Effector memory CD8-positive, alpha-beta T cell (primary cell): Measurements from ENCODE around the gene TUBG2.
"Not testable (repeated sequence)": the region's sequence is repeated elsewhere in the genome, so short reads cannot be mapped to it uniquely, and the experiment has no call there.

ENCODE experiments used
- ATAC-seq: fragments of 150-1000 bp; cut with Tn5 transposase; replicated peaks from 2 replicates; pipeline ENCODE4 v1.10.0; 2021; ENCODE audit warnings: mild to moderate bottlenecking, moderate library complexity
- DNase-seq, 3 experiments: peaks; one replicate each; pipeline ENCODE4 v3.0.0; 2021
- H3K27ac Mint-ChIP-seq, 2 donors: one replicate each; pipeline ENCODE4 v1.8.0; 2022; ENCODE audit warnings: mild to moderate bottlenecking in 2 of 2, mixed read lengths in 2 of 2, moderate library complexity in 2 of 2
- H3K27me3 Mint-ChIP-seq, 2 donors: one replicate each; pipeline ENCODE4 v1.8.0; 2022; ENCODE audit warnings: mixed read lengths in 2 of 2
- H3K36me3 Mint-ChIP-seq: one replicate; pipeline ENCODE4 v1.8.0; 2022; ENCODE audit warnings: mild to moderate bottlenecking, moderate library complexity, mixed read lengths; ENCODE audit not compliant: insufficient read depth
- H3K4me1 Mint-ChIP-seq, 2 donors: one replicate each; pipeline ENCODE4 v1.8.0; 2022; ENCODE audit warnings: low read depth in 2 of 2, mixed read lengths in 2 of 2
- H3K4me3 Mint-ChIP-seq, 2 donors: one replicate each; pipeline ENCODE4 v1.8.0; 2022; ENCODE audit warnings: mild to moderate bottlenecking in 2 of 2, mixed read lengths in 2 of 2, moderate library complexity in 2 of 2
- H3K9me3 Mint-ChIP-seq, 2 donors: one replicate each; pipeline ENCODE4 v1.8.0; 2022; ENCODE audit warnings: mixed read lengths in 2 of 2
- total RNA-seq, 9 experiments: gene quantifications; one replicate each; lab custom pipeline; 2026; lab: John Stamatoyannopoulos, UW

TUBG2 gene
- total RNA-seq: 3.9 to 21.2 (median 7.0) reads per million in 9 experiments

DNA sequence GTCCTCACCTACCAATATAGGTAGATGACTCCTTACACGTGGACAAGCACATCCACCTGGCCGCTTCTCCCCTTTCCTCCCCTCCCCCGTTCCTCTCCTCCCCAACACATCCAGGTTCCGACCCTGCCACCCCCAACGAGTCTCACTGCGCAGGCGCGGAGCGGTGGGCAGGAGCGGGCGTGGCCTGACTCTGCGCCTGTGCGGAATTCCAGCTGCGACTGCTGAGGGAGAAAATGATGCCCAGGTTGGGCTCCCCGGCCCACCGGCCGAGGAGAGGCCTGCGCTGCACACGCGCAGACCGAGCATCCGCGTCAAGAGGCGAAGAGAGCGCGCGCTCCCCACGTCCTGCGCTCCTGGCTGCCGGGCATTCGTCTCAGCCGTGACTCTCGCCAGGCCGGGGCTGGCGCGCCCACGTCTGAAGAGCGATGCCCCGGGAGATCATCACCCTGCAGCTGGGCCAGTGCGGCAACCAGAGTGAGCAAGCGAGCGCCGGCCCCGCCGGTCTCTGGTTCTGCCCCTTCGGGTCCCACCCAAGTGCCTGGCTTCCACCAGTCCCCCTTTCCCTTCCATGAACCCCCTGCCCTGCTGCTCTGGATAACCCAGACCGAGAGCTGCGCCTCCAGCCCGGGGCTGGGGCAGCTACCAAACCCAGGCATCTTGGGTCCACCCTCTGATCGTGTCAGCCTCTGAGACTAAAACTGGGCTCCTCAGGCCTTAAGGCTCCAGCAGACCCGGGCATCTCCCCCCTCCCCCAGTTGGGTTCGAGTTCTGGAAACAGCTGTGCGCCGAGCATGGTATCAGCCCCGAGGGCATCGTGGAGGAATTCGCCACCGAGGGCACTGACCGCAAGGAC, at the start of gene TUBG2:
Gene TUBG2, plus strand, starts transcription at position 206 of the 853 bp plus-strand sequence. Its CDS starts 220 bp downstream, at position 426.
- Mint-ChIP-seq H3K27ac (peak within 1 kb of the TSS; percentile 83 to 84), H3K9me3 (no peaks in the 10 kb centered on the region), H3K4me1 (peaks cover 9 to 21% of the 10 kb centered on the region in 2 donors), H3K36me3 (peaks cover 3% of the 10 kb centered on the region), H3K4me3 (peak within 1 kb of the TSS; percentile 90 to 91), H3K27me3 (peaks cover 0 to 10% of the 10 kb centered on the region in 2 donors)
- DNase-seq (peak; percentile 41 to 55 (median 49)), ATAC-seq (peak; percentile 88)

DNA sequence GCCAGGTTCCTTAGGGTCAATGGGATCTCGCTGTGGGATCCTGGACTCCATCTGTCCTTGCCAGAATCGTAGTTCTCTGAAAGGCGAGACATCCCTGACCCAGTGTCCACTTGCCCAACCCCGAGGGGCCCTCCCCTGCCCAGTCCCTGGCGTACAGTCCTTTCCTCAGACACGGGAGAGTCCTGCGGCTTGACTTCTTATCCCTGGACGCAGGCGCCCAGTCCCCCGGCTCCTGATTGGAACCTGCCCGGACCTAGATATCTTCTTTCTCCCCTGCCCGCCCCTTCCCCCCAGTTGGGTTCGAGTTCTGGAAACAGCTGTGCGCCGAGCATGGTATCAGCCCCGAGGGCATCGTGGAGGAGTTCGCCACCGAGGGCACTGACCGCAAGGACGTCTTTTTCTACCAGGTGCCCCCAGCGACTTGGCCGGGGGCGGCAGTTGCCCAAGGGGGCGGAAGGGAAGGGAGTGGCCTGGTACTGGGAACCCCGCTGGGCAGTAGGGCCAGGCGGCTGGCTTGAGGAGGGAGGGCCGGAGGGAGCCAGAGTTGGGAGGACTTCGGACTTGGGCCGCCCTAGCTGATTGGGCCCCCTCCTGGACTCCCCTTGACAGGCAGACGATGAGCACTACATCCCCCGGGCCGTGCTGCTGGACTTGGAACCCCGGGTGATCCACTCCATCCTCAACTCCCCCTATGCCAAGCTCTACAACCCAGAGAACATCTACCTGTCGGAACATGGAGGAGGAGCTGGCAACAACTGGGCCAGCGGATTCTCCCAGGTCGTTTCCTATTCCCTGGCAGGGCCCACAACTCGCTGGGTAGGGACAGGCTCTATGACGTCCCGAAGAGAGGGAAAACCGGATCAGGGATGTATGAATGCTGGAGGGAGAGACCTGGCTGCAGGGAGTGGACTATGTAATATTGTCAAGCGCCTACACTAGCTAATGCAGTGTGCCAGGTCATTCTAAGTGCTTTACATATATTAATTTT, 49.0 kb upstream of the TUBG2 start:
- not testable (repeated sequence) for ATAC-seq, H3K27me3 Mint-ChIP-seq, H3K9me3 Mint-ChIP-seq
- Mint-ChIP-seq H3K27ac (peak overlapping the region; percentile 97), H3K36me3 (peaks cover 45% of the 10 kb centered on the region), H3K4me1 (peaks cover 24 to 35% of the 10 kb centered on the region in 2 donors), H3K4me3 (peak overlapping the region; percentile 98 to 99)
- DNase-seq: peak in 1 of 3 experiments; percentile 2

DNA sequence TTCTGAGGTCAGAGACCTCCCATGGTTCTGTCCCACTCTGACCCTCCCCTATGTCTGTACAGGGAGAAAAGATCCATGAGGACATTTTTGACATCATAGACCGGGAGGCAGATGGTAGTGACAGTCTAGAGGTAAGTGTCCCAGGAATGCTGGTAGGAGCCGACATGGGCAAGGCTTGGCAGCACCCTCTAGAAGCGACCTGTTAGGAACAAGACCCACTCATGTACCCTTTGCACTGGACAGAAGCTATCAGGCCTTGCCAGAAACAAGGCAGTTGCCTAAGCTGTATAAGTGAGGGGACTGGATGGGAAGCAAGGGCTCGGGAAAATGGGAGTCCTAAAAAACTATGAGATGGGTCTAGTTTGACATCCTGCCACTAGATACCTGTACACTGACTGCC, 47.1 kb upstream of the TUBG2 start:
- Mint-ChIP-seq H3K4me3 (no peak overlapping the region), H3K36me3 (peaks cover 33% of the 10 kb centered on the region), H3K4me1 (peaks cover 9 to 16% of the 10 kb centered on the region in 2 donors), H3K27me3 (no peaks in the 10 kb centered on the region), H3K9me3 (no peaks in the 10 kb centered on the region), H3K27ac (no peak overlapping the region)
- DNase-seq: no peak
- no peak for ATAC-seq

DNA sequence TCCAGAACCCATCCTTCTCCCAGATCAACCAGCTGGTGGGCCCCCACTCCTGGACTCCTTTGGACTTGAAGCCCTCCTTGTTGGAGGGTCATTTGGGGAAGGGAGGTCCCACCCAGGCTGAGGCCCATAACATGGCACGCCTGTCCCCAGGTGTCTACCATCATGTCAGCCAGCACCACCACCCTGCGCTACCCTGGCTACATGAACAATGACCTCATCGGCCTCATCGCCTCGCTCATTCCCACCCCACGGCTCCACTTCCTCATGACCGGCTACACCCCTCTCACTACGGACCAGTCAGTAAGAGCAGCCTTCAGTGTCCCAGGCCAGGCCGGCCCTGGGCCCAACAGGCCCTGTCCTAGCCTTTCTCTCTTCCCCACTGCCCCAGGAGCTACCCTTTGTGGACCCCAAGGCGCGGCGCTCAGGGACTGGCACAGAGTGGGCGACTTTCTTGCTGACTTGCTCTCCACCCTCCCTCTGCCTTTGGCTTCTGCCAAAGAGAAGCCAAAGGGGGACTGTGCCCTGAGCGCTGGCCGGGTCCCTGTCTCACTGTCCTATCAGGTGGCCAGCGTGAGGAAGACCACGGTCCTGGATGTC, 45.3 kb upstream of the TUBG2 start:
- Mint-ChIP-seq H3K27me3 (no peaks in the 10 kb centered on the region), H3K36me3 (peaks cover 28% of the 10 kb centered on the region)
- ATAC-seq: no peak

DNA sequence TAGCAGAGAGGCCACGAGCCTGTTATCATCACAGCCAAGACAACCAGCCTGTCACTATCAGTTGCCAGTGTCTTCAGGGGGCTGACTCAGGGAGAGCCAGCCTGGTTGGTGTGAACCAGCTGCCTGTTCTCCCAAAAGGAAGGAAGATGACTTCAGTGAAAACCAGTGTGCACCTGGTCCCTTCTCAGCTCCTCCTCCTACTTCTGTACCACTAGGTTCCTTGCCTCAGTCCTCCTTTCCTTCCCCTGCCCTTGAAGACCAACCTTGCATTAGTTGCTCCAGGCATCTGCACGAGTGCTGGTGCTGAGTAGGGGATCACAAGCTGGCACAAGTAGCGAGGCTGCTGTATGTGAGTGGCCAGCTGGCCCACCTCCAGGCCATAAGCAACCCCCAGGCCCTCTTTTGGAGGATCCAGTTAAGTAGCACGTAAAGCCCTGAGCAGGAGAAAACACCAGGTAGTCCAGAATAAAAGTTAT, 41.1 kb upstream of the TUBG2 start:
- Mint-ChIP-seq H3K36me3 (peaks cover 12% of the 10 kb centered on the region), H3K27me3 (no peaks in the 10 kb centered on the region), H3K27ac (no peak overlapping the region), H3K4me3 (no peak overlapping the region), H3K4me1 (peaks cover 0 to 5% of the 10 kb centered on the region in 2 donors), H3K9me3 (no peaks in the 10 kb centered on the region)
- ATAC-seq: no peak
- DNase-seq: no peak

More for the DNA sequence above, 45.3 kb upstream of the TUBG2 start:
- Mint-ChIP-seq H3K27ac (no peak overlapping the region), H3K4me3 (no peak overlapping the region), H3K4me1 (peaks cover 6 to 7% of the 10 kb centered on the region in 2 donors), H3K9me3 (no peaks in the 10 kb centered on the region)
- no peak for DNase-seq

DNA sequence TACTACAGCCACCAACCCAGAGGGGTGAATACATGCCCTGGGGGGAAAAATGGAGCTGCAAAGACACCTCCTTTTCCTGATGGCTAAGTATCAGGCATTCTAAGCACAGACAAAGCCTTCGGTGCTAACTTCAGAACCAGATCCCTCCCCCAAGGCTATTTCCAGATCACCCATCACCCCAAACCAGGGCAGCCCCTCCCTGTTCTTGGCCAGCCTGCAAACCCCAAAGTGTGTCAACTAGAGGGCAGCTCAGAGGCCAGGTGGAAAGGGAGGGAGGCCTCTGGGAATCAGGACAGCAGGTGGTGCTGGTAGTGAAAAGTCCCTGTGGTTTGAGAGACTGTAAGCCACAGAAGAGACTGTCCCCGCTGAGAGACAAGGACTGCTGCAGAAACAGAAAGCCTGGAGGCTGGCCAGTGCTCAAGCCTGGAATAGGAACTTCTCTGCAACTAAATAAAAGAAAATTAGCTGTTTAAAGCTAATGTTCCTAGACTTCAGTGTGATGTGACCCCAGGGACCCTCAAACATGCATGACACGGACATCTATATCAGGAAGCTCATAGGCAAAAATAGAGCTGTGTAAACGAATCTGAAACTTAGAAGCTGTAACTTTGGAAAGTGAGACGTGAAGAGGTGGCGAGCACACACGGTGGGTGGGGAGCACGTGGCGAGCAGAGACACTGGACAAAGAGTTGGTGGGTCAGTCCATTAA, 40.5 kb upstream of the TUBG2 start:
- ATAC-seq (peak; percentile 26), DNase-seq (no peak)
- H3K27me3 Mint-ChIP-seq: no peaks in the 10 kb centered on the region
- H3K9me3 Mint-ChIP-seq: no peaks in the 10 kb centered on the region
- H3K4me3 Mint-ChIP-seq: no peak overlapping the region
- H3K27ac Mint-ChIP-seq: no peak overlapping the region
- peaks cover 9% of the 10 kb centered on the region for H3K36me3 Mint-ChIP-seq
- peaks cover 0 to 5% of the 10 kb centered on the region in 2 donors for H3K4me1 Mint-ChIP-seq

DNA sequence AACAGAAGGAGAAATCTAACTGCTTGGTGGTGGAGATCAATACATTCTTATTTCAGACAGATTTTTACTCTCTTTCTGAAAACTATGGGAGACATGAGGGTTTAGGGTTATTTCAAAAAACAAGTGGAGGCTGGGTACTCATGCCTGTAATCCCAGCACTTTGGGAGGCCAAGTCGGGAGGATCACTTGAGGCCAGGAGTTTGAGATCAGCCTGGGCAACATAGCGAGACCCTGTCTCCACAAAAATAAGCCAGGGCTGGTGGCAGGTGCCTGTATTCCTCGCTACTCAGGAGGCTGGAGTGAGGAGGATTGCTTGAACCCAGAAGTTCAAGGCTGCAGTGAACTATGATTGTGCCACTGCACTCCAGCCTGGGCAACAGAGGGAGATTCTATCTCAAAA, 37.1 kb upstream of the TUBG2 start:
- H3K4me3 Mint-ChIP-seq, H3K36me3 Mint-ChIP-seq, H3K9me3 Mint-ChIP-seq, H3K27me3 Mint-ChIP-seq, DNase-seq, ATAC-seq, H3K4me1 Mint-ChIP-seq: not testable (repeated sequence)
- H3K27ac Mint-ChIP-seq: peak overlapping the region in 1 of 2 donors; percentile 4

DNA sequence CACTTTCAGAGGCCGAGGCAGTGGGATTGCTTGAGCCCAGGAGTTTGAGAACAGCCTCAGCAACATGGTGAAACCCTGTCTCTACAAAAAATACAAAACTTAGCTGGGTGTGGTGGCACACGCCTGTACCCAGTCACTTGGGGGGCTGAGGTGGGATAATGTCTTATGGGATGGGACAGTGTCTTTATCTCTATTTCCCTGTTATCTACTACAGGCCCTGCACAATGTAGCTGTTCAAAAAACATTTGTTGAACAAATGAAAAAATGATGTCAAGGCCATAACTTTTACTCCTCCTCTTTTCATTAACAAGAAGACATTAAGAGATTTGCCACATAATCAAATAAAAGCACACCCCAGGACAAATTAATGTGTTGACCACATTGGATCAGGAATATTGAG, 35.8 kb upstream of the TUBG2 start:
- no peaks in the 10 kb centered on the region for H3K27me3 Mint-ChIP-seq
- no peak overlapping the region for H3K27ac Mint-ChIP-seq
- H3K4me1 Mint-ChIP-seq: peaks cover 0 to 2% of the 10 kb centered on the region in 2 donors
- H3K4me3 Mint-ChIP-seq: no peak overlapping the region
- ATAC-seq (no peak), DNase-seq (no peak)
- H3K36me3 Mint-ChIP-seq: no peaks in the 10 kb centered on the region
- H3K9me3 Mint-ChIP-seq: no peaks in the 10 kb centered on the region

DNA sequence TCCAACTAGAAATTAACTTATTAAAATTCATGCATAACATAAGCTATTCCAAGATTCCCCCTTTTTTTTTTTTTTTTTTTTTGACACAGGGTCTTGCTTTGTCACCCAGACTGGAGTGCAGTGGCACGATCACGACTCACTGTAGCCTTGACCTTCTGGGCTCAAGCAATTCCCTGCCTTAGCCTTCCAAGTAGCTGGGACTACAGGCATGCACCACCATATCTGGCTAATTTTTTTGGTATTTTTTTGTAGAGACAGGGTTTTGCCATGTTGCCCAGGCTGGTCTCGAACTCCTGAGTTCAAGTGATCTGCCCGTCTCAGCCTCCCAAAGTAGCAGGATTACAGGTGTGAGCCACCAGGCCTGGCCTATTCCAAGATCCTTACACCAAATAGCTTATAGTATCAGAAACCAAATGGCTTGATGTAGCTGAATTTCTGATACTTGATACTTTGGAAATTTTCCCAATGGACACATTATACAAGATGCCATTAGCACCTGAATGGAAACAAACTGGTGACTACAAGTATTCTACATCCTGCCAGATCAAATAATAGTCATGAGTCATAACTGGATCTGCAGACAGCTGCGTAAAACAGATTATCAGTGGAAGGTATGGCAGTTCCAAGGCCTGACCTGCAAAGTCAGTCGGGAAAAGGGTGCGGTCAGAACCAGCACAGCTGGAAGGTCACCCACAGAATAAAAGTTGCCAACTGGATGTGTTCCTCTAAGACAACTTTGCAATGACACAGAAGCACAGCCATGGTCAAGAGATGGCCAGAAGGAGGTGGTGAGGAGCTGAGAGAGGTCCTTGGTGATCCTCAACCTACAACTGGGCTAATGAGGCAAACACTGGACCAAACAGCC, 35.1 kb upstream of the TUBG2 start:
- no peak overlapping the region for H3K27ac Mint-ChIP-seq
- ATAC-seq: no peak
- no peaks in the 10 kb centered on the region for H3K36me3 Mint-ChIP-seq
- H3K27me3 Mint-ChIP-seq: no peaks in the 10 kb centered on the region
- H3K9me3 Mint-ChIP-seq: no peaks in the 10 kb centered on the region
- H3K4me3 Mint-ChIP-seq: no peak overlapping the region
- H3K4me1 Mint-ChIP-seq: no peaks in the 10 kb centered on the region
- DNase-seq: no peak

DNA sequence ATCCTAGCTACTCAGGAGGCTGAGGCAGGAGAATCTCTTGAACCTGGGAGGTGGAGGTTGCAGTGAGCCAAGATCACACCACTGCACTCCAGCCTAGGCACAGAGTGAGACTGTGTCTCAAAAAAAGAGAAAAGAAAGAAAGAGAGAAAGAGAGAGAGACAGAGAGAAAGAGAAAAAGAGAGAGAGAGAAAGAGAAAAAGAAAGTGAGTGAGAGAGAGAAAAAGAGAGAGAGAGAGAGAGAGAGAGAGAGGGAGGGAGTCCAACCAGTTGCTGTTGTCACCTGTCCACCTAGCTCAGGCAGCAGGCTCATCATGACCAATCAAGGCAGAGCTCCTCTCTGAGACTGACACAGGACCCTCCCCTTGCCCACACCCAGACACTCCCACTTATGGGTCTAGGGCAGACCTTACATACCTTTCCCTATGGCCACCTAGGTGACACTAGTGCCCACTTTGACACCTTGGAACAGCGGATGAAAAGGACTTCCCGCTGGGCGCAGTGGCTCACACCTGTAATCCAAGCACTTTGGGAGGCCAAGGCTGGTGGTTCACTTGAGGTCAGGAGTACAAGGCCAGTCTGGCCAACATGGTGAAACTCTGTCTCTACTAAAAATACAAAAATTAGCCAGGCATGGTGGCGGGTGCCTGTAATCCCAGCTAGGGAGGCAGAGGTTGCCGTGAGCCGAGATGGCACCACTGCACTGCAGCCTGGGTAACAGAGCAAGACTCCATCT, 31.9 kb upstream of the TUBG2 start:
- ATAC-seq, DNase-seq, H3K27me3 Mint-ChIP-seq, H3K27ac Mint-ChIP-seq, H3K4me3 Mint-ChIP-seq, H3K4me1 Mint-ChIP-seq, H3K9me3 Mint-ChIP-seq, H3K36me3 Mint-ChIP-seq: not testable (repeated sequence)

DNA sequence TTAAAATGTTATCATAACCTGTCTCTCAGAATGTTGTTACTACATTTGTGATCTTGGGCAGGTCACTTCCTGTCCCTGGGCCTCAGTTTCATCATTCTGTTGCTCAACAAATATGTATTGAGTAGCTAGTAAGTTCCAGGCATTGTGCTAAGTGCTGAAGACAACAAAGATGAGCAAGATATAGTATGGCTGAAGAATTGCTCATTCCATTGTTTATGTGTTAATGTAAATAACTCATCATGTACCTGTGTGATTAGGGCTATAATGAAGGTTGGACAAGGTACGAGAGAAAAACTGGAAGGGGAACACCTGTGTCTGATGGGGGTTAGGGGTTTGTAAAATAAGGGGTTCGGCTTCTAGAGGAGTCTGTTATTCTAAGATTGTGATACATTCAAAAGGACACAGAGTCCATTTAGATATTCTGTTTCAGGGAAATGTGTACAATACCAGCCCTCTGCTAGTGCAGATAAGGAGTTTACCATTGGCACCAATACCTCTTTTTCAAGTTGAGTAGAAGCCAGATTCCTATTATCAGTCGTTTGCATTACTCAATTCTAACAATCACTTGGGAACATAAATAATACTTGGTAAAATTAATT, 29.6 kb upstream of the TUBG2 start:
- no peaks in the 10 kb centered on the region for H3K27me3 Mint-ChIP-seq
- H3K9me3 Mint-ChIP-seq: no peaks in the 10 kb centered on the region
- no peak overlapping the region for H3K4me3 Mint-ChIP-seq
- no peaks in the 10 kb centered on the region for H3K4me1 Mint-ChIP-seq
- no peaks in the 10 kb centered on the region for H3K36me3 Mint-ChIP-seq
- H3K27ac Mint-ChIP-seq: no peak overlapping the region
- DNase-seq: no peak
- ATAC-seq: no peak
